ENCODE data around the gene ZFYVE28. TPM values are rescaled to one million over a fixed set of nuclear protein-coding genes. Genes with fewer than 3 reads are reported as not detected.
"Not testable (repeated sequence)": the region's sequence is repeated elsewhere in the genome, so short reads cannot be mapped to it uniquely, and the experiment has no call there.

The ZFYVE28 gene
- total and polyA plus RNA-seq, 11 donors: 2.6 to 11.9 (median 5.5) TPM

- DNase-seq (no peak), ATAC-seq (no peak)
- Histone ChIP-seq H3K27ac (no peak overlapping the region), H3K27me3 (no peaks in the 10 kb centered on the region), H3K4me1 (peaks cover 0 to 6% (median 0%) of the 10 kb centered on the region in 12 donors), H3K36me3 (no peaks in the 10 kb centered on the region), H3K4me3 (no peak overlapping the region), H3K9me3 (peaks cover 0 to 5% (median 0%) of the 10 kb centered on the region in 12 donors)
- WGBS, 4 donors: 86 to 93% (median 93%) methylated on average over 5 of the region's 5 CpGs
- intact Hi-C loops (cut with DNase I): no loop called here
- TF ChIP-seq CTCF (IDR thresholded peaks at IDR 0.05) (no peak), POLR2A (IDR thresholded peaks at IDR 0.05) (no peak)
These were observed 34.7 kb downstream of the ZFYVE28 start for GRCh38 chr4:2383760-2384159.

- H3K27me3 ChIP-seq; H3K4me3 ChIP-seq; H3K36me3 ChIP-seq; ATAC-seq; H3K9me3 ChIP-seq; intact Hi-C loops (cut with DNase I); DNase-seq; H3K27ac ChIP-seq; H3K4me1 ChIP-seq: not testable (repeated sequence)
- 83 to 86% (median 85%) methylated on average over 8 of the region's 8 CpGs for WGBS, 4 donors
These were observed 35.2 kb downstream of the ZFYVE28 start for GRCh38 chr4:2383220-2383631.

GRCh38 chr4:2382769-2383202, 35.7 kb downstream of the ZFYVE28 start:
- H3K4me1 ChIP-seq; H3K27ac ChIP-seq; intact Hi-C loops (cut with DNase I); H3K27me3 ChIP-seq; ATAC-seq; H3K4me3 ChIP-seq; H3K36me3 ChIP-seq; DNase-seq; H3K9me3 ChIP-seq: not testable (repeated sequence)
- WGBS, 4 donors: 65 to 73% (median 69%) methylated on average over 7 of the region's 7 CpGs

GRCh38 chr4:2380589-2380988, 37.9 kb downstream of the ZFYVE28 start:
- H3K4me3 ChIP-seq; H3K4me1 ChIP-seq; H3K27me3 ChIP-seq; H3K9me3 ChIP-seq; H3K36me3 ChIP-seq; H3K27ac ChIP-seq; intact Hi-C loops (cut with DNase I); ATAC-seq; DNase-seq: not testable (repeated sequence)
- 84 to 88% (median 86%) methylated on average over 6 of the region's 6 CpGs for WGBS, 4 donors

- H3K27me3 ChIP-seq: no peaks in the 10 kb centered on the region
- no peak for ATAC-seq
- intact Hi-C loops (cut with DNase I): no loop called here
- 52 to 71% (median 67%) methylated on average over 3 of the region's 3 CpGs for whole genome bisulfite sequencing, 4 donors
- TF ChIP-seq POLR2A (IDR thresholded peaks at IDR 0.05) (no peak), CTCF (IDR thresholded peaks at IDR 0.05) (no peak)
- H3K4me3 ChIP-seq: no peak overlapping the region
- no peaks in the 10 kb centered on the region for H3K4me1 ChIP-seq
- no peaks in the 10 kb centered on the region for H3K36me3 ChIP-seq
- no peak overlapping the region for H3K27ac ChIP-seq
- peaks cover 0 to 5% (median 0%) of the 10 kb centered on the region in 12 donors for H3K9me3 ChIP-seq
- DNase-seq: no peak
These were observed 39.5 kb downstream of the ZFYVE28 start for GRCh38 chr4:2378898-2379297.

GRCh38 chr4:2378401-2378800, 40.0 kb downstream of the ZFYVE28 start:
- TF ChIP-seq CTCF (IDR thresholded peaks at IDR 0.05): no peak
- TF ChIP-seq POLR2A (IDR thresholded peaks at IDR 0.05): no peak
- intact Hi-C loops (cut with DNase I): no loop called here
- Histone ChIP-seq H3K27ac (no peak overlapping the region), H3K9me3 (peaks cover 0 to 5% (median 0%) of the 10 kb centered on the region in 12 donors), H3K36me3 (no peaks in the 10 kb centered on the region), H3K4me1 (no peaks in the 10 kb centered on the region), H3K27me3 (no peaks in the 10 kb centered on the region), H3K4me3 (no peak overlapping the region)
- WGBS, 4 donors: 66 to 86% (median 70%) methylated on average over 5 of the region's 5 CpGs
- DNase-seq (no peak), ATAC-seq (no peak)
